ENCODE measurements around the gene REXO5. TPM values are rescaled to one million over a fixed set of nuclear protein-coding genes. Genes with fewer than 3 reads are reported as not detected.

The REXO5 gene
- total and polyA plus RNA-seq, 10 of the 15 experiments (the other 5 are each of a cell fraction or from before 2014, with no cell fraction given): 3.8 to 15.5 (median 10.1) TPM

DNA sequence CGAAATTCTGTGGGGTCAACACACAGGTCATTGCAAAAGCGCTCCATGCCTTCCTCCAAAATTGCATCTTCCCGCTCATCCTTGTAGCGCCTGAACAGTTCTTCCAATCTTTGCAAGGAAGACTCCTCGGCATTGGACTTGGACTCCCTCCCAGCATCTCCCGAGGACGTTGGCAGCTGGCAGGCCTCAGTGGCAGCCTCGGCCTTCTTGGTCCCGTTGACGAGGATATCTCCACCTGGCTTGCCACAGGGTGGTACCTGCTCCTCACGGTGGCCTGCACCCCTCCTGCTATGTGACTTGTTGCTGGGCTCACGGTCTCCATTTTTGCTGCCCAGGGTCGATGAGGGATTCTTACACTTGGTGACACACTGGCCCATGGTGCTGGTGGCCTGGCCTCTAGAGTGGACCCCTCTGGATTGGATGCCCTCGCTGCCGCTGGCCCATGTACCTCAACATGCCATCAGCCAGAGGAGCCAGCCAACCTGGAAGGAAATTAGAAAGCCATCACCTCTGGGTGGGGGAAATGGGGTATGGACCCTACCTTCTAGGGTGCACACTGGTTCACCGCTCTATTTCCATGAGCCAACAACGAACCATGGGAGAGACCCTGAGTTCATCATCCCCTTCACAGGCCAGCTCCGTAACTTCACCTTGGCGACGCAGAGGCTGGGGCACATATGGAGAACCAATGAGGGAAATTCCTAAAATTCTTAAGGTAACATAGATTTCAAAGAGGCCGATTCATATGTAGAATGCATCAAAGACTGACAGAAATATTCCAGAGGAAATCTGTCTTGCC lies 56.0 kb downstream of the REXO5 start:
- WGBS (ENCODE audit: insufficient coverage, insufficient replicate concordance, low lambda C conversion rate, missing lambda C conversion rate): 98% methylated on average over 21 of the region's 21 CpGs
- no peak overlapping the region for H3K27ac ChIP-seq (ENCODE audit: control insufficient read depth, insufficient read depth)
- H3K4me3 ChIP-seq: no peak overlapping the region
- RAD21 ChIA-PET (ENCODE audit: unreplicated experiment): no interaction called here
- peaks cover 16% of the 10 kb centered on the region for H3K79me2 ChIP-seq (ENCODE audit: control insufficient read depth, insufficient read depth, low read length)
- no peaks in the 10 kb centered on the region for H4K20me1 ChIP-seq (ENCODE audit: control insufficient read depth, insufficient read depth)
- POLR2A ChIA-PET: interaction anchor here (0.6 kb wide), 1 partner anchor 31 kb away, joined by 4 read pairs; no protein-coding TSS in a partner anchor
- no peak for ATAC-seq
- H3K27me3 ChIP-seq (replicated peaks in 1 of 2; ENCODE audit: control insufficient read depth in 2 of 2, insufficient read depth in 2 of 2, low read length in 1 of 2): no peaks in the 10 kb centered on the region
- no peak for TF ChIP-seq SIN3A (IDR thresholded peaks at IDR 0.05; ENCODE audit: low read depth, low read length)
- no peak for TF ChIP-seq POU2F2 (IDR thresholded peaks at IDR 0.05; ENCODE audit: borderline replicate concordance, low read depth, low read length)
- TF ChIP-seq ZNF622 (IDR thresholded peaks at IDR 0.05): no peak
- no peak for TF ChIP-seq ZBED1 (IDR thresholded peaks at IDR 0.05; ENCODE audit: borderline replicate concordance)
- TF ChIP-seq SRF (IDR thresholded peaks at IDR 0.05; ENCODE audit: low read depth in 2 of 2, low read length in 2 of 2): no peak
- no peak for TF ChIP-seq MEF2B (IDR thresholded peaks at IDR 0.05; ENCODE audit: partially characterized antibody, poor library complexity, severe bottlenecking)
- TF ChIP-seq, protein P1, sequence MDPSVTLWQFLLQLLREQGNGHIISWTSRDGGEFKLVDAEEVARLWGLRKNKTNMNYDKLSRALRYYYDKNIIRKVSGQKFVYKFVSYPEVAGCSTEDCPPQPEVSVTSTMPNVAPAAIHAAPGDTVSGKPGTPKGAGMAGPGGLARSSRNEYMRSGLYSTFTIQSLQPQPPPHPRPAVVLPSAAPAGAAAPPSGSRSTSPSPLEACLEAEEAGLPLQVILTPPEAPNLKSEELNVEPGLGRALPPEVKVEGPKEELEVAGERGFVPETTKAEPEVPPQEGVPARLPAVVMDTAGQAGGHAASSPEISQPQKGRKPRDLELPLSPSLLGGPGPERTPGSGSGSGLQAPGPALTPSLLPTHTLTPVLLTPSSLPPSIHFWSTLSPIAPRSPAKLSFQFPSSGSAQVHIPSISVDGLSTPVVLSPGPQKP (IDR thresholded peaks at IDR 0.05; ENCODE audit: low read depth, low read length): no peak
- no peak for TF ChIP-seq EGR1 (IDR thresholded peaks at IDR 0.05; ENCODE audit: borderline replicate concordance in 1 of 2, low read depth in 2 of 2, low read length in 2 of 2)
- TF ChIP-seq ZNF24 (IDR thresholded peaks at IDR 0.05): no peak
- TF ChIP-seq, protein P2, sequence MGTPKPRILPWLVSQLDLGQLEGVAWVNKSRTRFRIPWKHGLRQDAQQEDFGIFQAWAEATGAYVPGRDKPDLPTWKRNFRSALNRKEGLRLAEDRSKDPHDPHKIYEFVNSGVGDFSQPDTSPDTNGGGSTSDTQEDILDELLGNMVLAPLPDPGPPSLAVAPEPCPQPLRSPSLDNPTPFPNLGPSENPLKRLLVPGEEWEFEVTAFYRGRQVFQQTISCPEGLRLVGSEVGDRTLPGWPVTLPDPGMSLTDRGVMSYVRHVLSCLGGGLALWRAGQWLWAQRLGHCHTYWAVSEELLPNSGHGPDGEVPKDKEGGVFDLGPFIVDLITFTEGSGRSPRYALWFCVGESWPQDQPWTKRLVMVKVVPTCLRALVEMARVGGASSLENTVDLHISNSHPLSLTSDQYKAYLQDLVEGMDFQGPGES (IDR thresholded peaks at IDR 0.05): no peak
- TF ChIP-seq, protein P3, sequence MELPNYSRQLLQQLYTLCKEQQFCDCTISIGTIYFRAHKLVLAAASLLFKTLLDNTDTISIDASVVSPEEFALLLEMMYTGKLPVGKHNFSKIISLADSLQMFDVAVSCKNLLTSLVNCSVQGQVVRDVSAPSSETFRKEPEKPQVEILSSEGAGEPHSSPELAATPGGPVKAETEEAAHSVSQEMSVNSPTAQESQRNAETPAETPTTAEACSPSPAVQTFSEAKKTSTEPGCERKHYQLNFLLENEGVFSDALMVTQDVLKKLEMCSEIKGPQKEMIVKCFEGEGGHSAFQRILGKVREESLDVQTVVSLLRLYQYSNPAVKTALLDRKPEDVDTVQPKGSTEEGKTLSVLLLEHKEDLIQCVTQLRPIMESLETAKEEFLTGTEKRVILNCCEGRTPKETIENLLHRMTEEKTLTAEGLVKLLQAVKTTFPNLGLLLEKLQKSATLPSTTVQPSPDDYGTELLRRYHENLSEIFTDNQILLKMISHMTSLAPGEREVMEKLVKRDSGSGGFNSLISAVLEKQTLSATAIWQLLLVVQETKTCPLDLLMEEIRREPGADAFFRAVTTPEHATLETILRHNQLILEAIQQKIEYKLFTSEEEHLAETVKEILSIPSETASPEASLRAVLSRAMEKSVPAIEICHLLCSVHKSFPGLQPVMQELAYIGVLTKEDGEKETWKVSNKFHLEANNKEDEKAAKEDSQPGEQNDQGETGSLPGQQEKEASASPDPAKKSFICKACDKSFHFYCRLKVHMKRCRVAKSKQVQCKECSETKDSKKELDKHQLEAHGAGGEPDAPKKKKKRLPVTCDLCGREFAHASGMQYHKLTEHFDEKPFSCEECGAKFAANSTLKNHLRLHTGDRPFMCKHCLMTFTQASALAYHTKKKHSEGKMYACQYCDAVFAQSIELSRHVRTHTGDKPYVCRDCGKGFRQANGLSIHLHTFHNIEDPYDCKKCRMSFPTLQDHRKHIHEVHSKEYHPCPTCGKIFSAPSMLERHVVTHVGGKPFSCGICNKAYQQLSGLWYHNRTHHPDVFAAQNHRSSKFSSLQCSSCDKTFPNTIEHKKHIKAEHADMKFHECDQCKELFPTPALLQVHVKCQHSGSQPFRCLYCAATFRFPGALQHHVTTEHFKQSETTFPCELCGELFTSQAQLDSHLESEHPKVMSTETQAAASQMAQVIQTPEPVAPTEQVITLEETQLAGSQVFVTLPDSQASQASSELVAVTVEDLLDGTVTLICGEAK (IDR thresholded peaks at IDR 0.05; ENCODE audit: borderline replicate concordance): no peak
- H2AFZ ChIP-seq (ENCODE audit: control insufficient read depth, low read depth, low read length): no peak overlapping the region
- H3K4me1 ChIP-seq (ENCODE audit: control insufficient read depth, insufficient read depth, low read length): peaks cover 27% of the 10 kb centered on the region
- no peak for FAIRE-seq
- SMC1A ChIA-PET (ENCODE audit: uncharacterized antibody, unreplicated experiment): interaction anchor here (4.0 to 6.1 kb wide), 2 partner anchors 8 to 14 kb away, joined by 33 to 83 read pairs; no protein-coding TSS in a partner anchor
- H3K9me3 ChIP-seq (replicated peaks; ENCODE audit: control insufficient read depth, insufficient read depth, low read length): no peaks in the 10 kb centered on the region
- CTCF ChIA-PET: interaction anchor here (5.2 to 6.8 kb wide), 2 partner anchors 11 to 13 kb away, joined by 40 to 51 read pairs; no protein-coding TSS in a partner anchor
- intact Hi-C loops (cut with micrococcal nuclease; ENCODE audit: unreplicated experiment) (no loop called here), in situ Hi-C loops (cut with MboI) (no loop called here)
- no TSS peak for BruUV-seq (replicated peaks)
- H3K9ac ChIP-seq (ENCODE audit: control insufficient read depth, insufficient read depth, low read length): no peak overlapping the region
- H3K36me3 ChIP-seq (ENCODE audit: control insufficient read depth in 2 of 2, insufficient read depth in 2 of 2, low read length in 1 of 2): peaks cover 0 to 7% of the 10 kb centered on the region in 2 experiments
- DNase-seq (ENCODE audit: low read depth, low spot score): no peak
- no peak overlapping the region for H3K4me2 ChIP-seq (ENCODE audit: control insufficient read depth, insufficient read depth)
